ENCODE measurements around the gene OXER1. TPM values are rescaled to one million over a fixed set of nuclear protein-coding genes. Genes with fewer than 3 reads are reported as not detected.
A peak's percentile ranks its signal among the peaks of the same experiment; 100 is the strongest.

The OXER1 gene
- total and polyA plus RNA-seq, 2 of the 13 experiments (the other 11 are each of a cell fraction or from before 2014, with no cell fraction given): 8.0 to 9.0 TPM

DNA sequence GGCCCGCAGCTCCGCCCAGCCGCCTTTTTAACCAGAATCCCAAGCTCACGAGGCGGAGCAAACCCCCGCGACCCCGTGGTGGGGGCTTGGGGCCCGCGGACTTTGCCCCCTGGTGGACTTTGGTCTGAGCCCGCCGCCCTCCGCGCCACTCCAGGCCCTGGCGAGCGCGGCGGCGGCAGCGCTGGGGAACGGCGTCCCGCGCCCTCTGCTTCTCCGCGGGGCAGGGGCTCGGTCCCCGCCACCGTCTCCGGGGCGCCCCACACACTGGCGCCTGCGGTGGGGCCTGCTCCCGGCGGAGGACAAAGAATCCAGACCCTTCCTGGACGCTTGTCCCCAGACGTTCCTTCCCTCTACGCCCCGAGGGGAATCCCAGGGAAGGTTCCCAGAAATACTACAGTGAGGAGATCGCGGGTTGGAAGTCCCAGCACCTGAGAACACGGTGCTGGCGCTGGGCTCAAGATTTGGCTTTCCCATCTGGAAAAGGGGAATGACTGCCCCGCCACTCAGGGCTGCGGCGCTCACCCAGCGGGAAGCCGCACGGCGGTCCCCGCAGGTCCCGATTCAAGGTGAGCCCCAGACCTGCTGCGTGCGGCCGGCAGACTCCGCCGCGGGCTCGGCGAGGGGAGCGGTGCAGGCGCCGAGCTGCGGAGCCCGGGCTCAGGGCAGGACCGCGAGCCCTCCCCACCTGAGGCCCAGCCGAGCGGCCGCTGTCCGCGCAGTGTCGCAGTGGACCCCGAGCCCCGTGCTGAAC, 28.8 kb upstream of the OXER1 start, which contains the start of gene HAAO (continued):
- TF ChIP-seq, protein P1, sequence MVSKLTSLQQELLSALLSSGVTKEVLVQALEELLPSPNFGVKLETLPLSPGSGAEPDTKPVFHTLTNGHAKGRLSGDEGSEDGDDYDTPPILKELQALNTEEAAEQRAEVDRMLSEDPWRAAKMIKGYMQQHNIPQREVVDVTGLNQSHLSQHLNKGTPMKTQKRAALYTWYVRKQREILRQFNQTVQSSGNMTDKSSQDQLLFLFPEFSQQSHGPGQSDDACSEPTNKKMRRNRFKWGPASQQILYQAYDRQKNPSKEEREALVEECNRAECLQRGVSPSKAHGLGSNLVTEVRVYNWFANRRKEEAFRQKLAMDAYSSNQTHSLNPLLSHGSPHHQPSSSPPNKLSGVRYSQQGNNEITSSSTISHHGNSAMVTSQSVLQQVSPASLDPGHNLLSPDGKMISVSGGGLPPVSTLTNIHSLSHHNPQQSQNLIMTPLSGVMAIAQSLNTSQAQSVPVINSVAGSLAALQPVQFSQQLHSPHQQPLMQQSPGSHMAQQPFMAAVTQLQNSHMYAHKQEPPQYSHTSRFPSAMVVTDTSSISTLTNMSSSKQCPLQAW (CRISPR knock-in tag; IDR thresholded peaks at IDR 0.05): peak; percentile 94
- TF ChIP-seq ZFP90 (CRISPR knock-in tag; IDR thresholded peaks at IDR 0.05; ENCODE audit: borderline replicate concordance) (peak; percentile 98), RNF2 (conservative IDR thresholded peaks at IDR 0.05; ENCODE audit: low read depth) (0 out of 2 replicates have a peak, but pooled peaks have one; percentile 47), NFE2L2 (IDR thresholded peaks at IDR 0.05; ENCODE audit: low read length) (no peak), SRY (CRISPR knock-in tag; IDR thresholded peaks at IDR 0.05) (peak; percentile 99), JDP2 (CRISPR knock-in tag; IDR thresholded peaks at IDR 0.05; ENCODE audit: borderline replicate concordance) (peak; percentile 79; the same call in 1 of the 2 replicates), GTF3A (CRISPR knock-in tag; conservative IDR thresholded peaks at IDR 0.05) (no peak; the same call in 1 of the 2 replicates), ZMYM4 (CRISPR knock-in tag; IDR thresholded peaks at IDR 0.05) (peak; percentile 98), MEIS1 (CRISPR knock-in tag; IDR thresholded peaks at IDR 0.05; ENCODE audit: borderline replicate concordance) (peak; percentile 90), GZF1 (CRISPR knock-in tag; IDR thresholded peaks at IDR 0.05) (no peak), NR2F1 (CRISPR knock-in tag; IDR thresholded peaks at IDR 0.05) (peak; percentile 87 to 92), BRCA1 (CRISPR knock-in tag; IDR thresholded peaks at IDR 0.05) (peak; percentile 97), PTBP1 (IDR thresholded peaks at IDR 0.05; ENCODE audit: low read depth, low read length, poor library complexity, severe bottlenecking) (peak; percentile 87), ZSCAN25 (CRISPR knock-in tag; IDR thresholded peaks at IDR 0.05) (peak; percentile 87), ZNF781 (CRISPR knock-in tag; IDR thresholded peaks at IDR 0.05; ENCODE audit: borderline replicate concordance, not compliant biosample characterization) (peak; percentile 95), NCOA2 (CRISPR knock-in tag; IDR thresholded peaks at IDR 0.05) (peak; percentile 88), ZMYM2 (CRISPR knock-in tag; IDR thresholded peaks at IDR 0.05) (peak; percentile 92), GABPB1 (CRISPR knock-in tag; IDR thresholded peaks at IDR 0.05) (peak; percentile 87), TSC22D2 (CRISPR knock-in tag; IDR thresholded peaks at IDR 0.05; ENCODE audit: borderline replicate concordance) (peak; percentile 94; the same call in 1 of the 2 replicates), GABPA (IDR thresholded peaks at IDR 0.05; ENCODE audit: low read depth, low read length) (no peak), GABPA (CRISPR knock-in tag; IDR thresholded peaks at IDR 0.05; ENCODE audit: low read depth) (no peak), TBX2 (CRISPR knock-in tag; IDR thresholded peaks at IDR 0.05; ENCODE audit: borderline replicate concordance) (peak; percentile 97), TOE1 (CRISPR knock-in tag; IDR thresholded peaks at IDR 0.05) (peak; percentile 61; the same call in 1 of the 2 replicates)
- TF ChIP-seq, protein P2, sequence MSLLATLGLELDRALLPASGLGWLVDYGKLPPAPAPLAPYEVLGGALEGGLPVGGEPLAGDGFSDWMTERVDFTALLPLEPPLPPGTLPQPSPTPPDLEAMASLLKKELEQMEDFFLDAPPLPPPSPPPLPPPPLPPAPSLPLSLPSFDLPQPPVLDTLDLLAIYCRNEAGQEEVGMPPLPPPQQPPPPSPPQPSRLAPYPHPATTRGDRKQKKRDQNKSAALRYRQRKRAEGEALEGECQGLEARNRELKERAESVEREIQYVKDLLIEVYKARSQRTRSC (CRISPR knock-in tag; IDR thresholded peaks at IDR 0.05; ENCODE audit: low read depth): no peak
- TF ChIP-seq, protein P3, sequence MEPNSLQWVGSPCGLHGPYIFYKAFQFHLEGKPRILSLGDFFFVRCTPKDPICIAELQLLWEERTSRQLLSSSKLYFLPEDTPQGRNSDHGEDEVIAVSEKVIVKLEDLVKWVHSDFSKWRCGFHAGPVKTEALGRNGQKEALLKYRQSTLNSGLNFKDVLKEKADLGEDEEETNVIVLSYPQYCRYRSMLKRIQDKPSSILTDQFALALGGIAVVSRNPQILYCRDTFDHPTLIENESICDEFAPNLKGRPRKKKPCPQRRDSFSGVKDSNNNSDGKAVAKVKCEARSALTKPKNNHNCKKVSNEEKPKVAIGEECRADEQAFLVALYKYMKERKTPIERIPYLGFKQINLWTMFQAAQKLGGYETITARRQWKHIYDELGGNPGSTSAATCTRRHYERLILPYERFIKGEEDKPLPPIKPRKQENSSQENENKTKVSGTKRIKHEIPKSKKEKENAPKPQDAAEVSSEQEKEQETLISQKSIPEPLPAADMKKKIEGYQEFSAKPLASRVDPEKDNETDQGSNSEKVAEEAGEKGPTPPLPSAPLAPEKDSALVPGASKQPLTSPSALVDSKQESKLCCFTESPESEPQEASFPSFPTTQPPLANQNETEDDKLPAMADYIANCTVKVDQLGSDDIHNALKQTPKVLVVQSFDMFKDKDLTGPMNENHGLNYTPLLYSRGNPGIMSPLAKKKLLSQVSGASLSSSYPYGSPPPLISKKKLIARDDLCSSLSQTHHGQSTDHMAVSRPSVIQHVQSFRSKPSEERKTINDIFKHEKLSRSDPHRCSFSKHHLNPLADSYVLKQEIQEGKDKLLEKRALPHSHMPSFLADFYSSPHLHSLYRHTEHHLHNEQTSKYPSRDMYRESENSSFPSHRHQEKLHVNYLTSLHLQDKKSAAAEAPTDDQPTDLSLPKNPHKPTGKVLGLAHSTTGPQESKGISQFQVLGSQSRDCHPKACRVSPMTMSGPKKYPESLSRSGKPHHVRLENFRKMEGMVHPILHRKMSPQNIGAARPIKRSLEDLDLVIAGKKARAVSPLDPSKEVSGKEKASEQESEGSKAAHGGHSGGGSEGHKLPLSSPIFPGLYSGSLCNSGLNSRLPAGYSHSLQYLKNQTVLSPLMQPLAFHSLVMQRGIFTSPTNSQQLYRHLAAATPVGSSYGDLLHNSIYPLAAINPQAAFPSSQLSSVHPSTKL (CRISPR knock-in tag; IDR thresholded peaks at IDR 0.05): peak; percentile 95
